ENCODE results near the gene MGME1.
"Not testable (repeated sequence)": the region's sequence is repeated elsewhere in the genome, so short reads cannot be mapped to it uniquely, and the experiment has no call there.

MGME1 gene

DNA sequence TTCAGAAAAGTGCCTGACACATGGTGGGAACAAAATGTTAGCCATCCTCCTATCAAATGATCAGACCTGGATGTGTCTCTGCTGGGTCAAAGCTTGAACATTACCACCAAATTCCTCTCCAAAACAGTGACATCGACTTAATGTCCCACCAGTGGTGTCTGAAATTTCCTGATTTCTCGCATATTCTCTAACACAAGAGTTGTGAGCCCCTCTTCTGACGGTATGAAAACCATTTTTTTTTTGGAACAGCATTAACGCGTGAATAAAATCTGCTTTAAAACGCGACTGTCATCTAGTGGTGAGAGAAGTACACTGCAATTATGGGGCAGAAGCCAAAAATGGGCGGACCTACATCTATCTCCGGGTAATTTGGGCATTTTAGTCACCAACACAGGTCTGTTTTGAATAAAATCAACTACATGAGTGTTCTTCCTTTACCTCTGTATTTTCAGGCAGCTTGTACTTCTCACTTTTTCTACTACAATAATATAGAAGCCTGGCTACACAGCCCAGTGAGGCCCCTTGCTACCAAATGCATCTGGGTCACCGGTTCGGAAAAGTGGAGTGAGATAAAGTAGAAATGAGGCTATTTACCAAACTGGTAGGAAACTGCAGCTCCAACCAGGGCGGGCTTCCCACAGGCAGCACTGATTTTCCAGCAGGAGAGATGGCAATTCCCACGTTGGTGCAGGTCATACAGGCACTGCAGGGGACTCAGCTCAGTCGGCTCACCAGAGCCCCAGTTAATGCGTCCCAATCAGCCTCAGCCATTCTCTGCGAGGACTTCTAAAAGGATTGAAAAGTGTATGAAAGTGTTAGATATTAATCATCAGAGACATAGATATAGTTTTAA, 27.4 kb downstream of the MGME1 start:
- DNase-seq: peak; percentile 66

DNA sequence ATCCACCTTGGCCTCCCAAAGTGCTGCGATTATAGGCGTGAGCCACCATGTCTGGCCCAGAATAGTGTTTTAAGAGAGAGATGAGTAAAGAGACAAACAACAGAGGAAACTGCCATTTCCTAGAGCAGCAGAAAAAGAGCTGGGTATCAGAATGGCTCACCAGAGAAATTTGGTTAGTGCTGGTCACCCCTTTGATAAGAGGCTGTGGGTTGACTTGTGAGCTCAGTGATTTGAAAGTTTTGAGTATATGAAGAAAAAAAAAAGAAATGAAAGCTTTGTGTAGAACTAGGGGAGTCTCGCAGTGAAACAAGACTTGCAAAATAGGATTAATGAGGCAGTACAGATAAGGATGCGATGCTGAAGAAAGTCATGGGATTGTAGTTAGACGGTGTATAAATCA, 29.6 kb downstream of the MGME1 start:
- no peak for DNase-seq

DNA sequence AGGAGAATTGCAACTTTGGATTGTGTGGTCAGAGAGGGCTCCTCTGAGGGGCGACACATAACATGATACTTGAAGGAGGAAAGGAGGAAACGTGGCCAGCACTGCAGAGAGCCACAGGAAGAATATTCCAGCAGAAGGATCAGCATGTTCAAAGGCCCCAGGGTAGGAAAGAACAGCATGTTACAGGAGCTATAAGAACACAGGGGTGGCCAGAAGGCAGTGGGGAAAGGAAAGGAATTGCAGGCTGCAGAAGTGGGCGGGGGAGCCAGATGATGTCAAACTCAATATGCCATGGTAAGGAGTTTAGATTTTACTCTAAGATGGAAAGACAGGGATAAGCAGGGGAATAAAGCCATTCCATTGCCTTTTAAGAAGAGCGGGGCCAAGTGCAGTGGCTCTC, 30.7 kb downstream of the MGME1 start:
- no peak for DNase-seq

DNA sequence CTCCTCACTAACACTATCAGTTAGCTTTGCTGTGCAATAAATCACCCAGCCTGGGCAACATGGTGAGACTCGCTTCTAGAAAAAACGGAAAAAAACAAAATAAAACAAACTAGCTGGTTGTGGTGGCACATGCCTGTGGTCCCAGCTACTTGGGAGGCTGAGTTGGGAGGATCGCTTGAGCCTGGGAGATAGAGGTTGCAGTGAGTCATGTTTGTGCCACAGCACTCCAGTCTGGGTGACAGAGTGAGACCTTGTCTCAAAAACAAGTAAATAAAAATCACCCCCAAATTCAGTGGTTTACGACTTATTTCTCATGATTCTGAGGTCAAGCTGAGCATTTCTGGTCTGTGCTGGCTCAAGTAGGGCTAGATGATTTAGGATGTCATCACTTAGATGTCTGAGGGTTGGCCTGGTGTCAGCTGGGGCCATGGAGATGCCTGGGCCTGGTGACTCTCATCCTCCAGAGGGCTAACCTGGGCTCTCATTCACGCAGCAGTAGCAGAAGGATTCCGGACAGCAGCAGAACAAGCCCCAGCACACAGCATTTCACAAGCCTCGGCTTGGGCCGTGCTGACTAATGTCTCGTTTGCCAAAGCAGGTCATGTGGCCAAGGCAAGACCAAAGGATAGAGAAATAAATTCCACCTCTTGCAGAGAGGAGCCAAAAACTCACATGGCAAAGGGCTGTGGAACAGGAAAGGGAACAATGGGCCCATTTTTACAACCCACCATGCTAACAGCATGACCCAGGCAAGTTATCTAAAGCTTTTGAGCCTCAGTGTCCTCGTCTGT, 32.5 kb downstream of the MGME1 start:
- peak; percentile 32 for DNase-seq

DNA sequence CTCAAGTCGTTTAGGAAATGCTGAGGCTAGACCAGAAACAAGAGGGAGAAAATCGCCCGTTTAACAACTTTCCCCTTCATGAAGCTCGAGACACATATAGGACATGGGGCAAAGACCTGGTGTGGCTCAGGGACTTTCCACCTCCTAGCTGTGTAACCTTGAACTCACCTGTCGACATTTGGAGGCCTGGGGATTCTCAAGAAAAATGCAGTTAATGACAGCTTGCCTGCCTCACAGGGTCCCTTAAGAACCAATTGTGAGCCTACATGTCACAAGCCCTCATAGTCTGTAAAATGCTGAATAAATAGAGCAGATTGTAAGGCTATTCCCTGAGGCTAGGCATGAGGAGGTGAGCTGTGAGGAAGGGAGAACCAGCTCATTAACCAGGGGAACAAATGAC, 35.1 kb downstream of the MGME1 start:
- no peak for DNase-seq

DNA sequence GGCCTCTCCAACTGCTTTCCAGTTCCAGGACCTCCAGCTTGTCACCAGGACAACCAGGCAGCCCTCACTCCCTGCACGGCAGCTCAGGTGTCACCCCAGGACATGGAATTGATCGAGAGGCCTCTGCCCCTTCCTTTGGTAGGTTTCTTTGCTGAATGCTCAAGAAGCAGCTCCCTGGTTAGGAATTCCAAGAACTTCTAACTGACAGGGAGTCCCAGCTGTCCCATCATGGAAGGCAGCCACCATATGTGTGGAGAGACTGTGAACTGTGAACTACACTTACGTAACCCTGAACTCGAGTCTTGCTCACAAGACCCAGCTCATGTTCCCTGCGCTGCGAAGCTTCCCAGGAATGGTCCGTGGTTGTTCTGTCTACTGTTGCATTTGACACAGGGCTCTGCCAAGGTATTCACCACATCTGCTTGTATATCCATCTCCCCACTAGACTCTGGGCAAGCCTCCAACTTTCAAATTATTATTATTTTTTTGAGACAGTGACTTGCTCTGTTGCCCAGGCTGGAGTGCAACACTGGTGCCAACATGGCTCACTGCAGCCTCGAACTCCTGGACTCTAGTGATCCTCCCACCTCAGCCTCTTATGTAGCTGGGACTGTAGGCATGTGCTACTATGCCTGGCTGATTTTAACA, 35.7 kb downstream of the MGME1 start:
- no peak for DNase-seq

DNA sequence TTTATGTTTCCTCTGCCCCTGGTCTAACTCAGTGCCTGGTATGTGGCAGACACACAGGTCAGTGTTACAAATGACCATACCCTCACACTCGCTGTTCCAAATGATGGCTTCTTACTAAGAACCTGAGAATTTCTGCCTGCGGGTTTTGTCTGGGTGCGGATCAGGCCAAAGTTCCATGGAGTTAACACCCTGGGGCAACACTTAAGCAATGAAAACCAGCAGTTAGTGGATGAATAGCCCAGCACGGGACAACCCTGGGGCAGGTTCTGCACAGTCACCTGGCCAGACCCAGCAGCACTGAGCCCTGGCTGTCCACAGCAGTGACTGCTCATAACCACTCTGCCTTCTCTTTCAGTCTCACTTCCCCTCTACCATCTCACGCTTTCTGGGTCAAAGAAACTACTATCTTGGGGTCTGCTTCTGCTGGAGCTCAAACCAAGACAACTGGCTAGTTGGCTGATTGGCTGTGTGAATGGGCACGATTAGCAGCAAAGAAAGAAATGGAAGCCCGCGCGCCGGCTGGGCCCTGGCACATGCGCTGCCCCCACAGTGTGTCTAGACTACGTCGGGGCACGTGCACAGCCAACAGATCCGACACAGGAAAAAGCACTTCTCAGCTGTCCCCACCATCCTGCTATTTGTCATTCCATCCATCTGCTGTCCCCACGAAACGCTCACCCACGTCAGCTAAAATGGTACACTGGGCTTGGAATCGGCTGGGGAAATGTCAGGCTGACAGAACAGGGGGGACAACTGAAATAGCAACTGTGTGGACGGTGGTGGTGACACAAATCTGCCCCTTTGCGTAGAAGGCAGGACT, 36.6 kb downstream of the MGME1 start:
- DNase-seq: peak; percentile 13

DNA sequence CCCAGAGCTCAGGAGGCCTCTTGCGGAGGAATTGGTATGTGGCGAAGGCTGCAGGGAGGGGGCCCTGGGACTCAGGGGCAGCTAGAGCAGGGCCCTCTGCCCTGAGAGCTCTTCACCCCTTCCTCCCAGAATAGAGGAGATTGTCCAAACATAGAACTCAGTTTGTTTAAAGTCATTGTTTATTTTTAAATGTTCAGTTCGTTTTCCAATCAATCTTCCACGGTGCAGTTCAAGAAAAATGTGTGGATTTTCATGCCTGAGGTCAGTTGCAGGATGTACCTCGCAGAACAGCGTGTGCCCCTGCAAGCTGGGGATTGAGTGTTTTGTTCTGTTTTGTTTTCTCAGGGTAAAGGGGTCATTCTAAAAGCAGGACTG, 37.2 kb downstream of the MGME1 start:
- DNase-seq: no peak

DNA sequence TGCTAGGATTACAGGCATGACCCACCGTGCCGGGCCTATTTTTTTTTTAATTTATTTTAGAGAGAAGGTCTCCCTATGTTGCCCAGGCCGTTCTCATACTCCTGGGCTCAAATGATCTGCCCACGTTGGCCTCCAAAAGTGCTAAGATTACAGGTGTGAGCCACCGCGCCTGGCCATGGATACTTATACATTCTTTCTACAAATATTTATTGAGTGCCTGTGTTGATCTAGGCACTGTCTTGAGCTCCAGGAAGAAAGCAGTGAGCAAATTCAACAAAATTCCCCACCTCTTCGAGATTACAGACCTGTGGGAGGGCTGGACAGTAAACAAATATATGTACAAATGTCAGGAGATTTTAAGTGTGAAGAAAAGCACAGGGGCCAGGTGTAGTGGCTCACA, 37.9 kb downstream of the MGME1 start:
- no peak for DNase-seq

DNA sequence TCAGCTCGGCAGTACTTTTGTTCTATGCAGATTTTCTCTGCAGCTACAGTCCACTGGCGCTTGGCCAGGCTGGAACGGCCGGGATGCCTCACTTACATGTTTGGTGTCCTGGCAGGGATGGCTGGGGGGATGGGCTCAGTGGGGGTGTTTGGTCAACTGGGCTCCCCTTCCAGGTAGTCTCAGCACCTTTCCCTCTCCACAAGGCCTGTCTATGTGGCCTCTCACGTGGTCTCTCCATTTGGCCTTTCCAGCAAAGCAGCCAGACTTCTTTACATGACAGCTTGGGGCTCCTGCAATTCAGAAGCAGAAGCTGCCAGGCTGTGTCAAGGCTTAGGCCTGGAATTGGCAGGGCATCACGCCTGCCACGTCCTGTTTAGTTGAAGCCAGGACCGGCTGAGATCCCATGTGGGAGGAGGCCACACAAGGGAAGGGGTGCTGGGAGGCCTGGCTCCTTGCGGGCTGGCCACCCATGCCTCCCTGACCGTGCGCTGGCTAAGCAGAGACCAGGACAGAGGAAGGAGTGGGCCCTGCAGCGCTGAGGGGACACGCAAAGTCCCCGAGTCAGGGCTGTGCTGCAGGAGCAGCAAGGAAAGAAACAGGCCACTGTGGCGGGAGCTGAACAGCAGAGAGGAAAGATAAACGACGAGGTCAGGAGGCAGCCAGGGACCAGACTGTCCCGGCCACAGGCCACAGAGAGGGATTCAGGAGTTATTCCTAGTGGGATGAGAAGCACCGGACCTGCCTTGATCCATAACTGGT, 38.9 kb downstream of the MGME1 start:
- no peak for DNase-seq

DNA sequence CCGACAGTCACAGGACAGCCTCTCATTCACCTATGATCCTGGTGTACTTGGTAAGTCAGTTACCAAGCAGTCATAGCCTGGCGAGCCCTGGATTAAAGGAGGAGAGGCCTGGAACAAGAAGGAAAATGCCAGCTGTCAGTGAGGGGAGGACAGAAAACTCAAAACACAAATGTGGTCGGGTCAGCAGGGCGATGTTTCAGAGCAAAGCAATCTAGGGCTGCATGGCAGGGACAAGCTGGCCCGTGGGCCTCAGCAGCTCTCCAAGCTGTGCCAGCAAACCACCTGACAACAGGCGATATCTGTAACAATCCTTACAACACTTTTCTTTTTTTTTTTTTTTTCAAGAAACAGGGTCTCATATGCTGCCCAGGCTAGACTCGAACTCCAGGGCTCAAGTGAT, 40.3 kb downstream of the MGME1 start:
- no peak for DNase-seq

DNA sequence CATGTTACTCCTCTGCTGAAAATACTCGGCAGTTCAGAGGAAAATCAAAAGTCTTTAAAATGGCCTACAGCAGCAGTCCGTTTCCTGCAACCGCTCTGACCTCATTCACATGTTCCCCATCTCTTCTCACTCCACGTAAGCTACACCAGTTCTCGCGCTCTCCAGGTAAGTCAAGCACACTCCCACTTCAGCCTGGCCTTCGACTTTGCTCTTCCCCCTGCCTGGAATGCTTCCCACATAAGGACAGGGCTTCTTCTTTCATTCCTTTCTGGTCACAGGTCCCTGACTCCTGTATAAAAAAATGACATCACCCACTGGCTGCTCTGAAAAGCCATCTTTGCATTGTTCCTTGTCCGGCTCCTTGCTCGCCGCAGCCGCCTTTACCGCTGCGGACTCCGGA, 42.7 kb downstream of the MGME1 start:
- no peak for DNase-seq

DNA sequence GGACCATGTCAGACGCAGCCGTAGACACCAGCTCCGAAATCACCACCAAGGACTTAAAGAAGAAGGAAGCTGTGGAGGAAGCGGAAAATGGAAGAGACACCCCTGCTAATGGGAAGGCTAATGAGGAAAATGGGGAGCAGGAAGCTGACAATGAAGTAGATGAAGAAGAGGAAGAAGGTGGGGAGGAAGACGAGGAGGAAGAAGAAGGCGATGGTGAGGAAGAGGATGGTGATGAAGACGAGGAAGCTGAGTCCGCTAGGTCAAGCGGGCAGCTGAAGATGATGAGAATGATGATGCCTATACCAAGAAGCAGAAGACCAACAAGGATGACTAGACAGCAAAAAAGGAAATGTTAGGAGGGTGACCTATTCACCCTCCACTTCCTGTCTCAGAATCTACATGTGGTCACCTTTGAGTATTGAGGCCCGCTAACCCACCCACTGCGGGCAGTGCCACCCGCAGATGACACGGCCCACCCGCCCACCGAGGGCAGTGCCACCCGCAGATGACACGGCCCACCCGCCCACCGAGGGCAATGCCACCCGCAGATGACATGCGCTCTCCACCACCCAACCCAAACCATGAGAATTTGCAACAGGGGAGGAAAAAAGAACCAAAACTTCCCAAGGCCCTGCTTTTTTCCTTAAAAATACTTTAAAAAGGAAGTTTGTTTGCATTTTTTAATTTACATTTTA, 43.3 kb downstream of the MGME1 start:
- no peak for DNase-seq

DNA sequence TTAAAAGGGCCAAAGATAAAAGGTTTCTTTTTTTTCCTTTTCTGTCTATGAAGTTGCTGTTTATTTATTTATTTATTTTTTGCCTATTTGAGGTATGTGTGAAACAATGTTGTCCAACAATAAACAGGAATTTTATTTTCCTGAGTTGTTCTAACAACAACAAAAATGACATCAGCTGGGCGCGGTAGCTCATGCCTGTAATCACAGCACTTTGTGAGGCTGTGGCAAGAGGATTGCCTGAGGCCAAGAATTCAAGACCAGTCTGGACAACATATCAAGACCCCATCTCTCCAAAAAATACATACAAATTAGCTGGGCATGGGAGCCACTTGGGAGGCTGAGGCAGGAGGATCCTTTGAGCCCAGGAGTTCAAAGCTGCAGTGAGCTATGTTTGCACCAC, 44.1 kb downstream of the MGME1 start:
- no peak for DNase-seq

DNA sequence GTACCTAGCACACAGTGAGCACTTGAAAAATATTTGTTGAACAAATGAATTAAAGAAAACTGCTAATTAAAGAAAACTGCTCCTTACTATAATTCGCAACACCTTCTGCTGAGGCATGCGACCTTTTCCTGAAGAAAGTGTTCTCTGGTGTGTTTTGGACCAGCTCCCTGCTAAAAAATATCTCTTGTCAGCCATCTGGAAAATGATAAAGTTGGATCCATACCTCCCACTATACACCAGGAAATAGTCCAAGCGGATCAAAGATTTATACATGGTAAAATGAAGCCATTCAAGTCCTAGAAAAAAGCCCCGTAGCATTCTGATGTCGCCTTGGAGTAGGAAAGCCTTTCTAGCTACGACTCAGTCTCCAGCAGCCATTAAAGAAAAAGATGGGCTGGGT, 45.6 kb downstream of the MGME1 start:
- DNase-seq: no peak

DNA sequence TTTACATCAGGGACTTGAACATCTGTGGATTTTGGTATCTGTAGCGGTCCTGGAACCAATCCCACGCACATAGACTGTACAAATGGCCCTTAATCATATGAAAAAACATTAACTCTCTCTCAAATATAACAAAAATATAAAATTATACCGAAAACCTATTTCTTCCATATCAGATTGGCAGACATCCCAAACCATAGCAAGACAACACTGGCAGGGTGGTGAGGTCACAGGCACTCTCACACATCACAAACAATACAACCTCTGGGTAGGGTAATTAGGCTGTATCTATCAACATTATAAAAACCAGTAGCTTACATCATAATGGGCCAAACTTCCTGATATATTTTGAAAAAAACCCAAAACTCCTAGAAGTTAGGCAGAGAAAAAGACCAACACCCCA, 48.0 kb downstream of the MGME1 start:
- DNase-seq: no peak

DNA sequence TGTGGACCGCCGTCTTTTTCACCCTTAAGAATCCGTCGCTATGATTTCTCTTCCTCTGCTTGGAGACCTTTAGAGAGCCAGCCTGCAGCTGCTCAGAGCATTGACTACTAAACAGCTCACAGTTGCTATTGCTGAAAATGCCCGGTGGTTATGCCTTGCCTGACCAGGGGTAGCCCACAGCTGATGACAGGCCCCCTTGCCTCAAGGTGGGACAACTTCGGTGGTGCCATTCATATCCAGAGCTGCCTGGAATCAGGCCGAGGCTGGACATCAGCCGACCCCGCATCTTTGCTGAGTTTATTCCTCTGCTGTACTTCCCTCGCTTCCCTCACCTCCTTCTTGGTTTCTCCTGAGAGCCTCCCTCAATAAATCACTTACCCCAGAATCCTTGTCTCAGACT, 49.3 kb downstream of the MGME1 start:
- no peak for DNase-seq

DNA sequence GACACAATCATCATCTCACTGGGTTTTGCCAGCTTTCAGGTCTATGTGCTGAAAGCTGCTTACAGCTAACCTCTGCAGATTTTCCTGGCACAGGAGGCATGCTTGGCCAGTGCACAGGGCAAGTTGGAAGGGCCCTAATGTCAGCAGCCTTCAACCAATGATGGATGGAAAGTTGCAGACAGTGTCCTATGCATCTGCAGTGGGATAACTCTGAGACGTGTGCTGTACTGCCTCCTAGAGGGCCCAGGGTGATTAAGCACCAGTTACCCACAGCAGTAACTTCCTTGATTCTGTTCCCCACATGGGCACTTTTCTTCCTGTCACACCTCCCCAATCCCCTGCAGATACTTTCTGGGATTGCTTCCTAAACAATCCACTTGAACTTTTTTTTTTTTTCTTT, 50.2 kb downstream of the MGME1 start:
- DNase-seq: peak; percentile 42

DNA sequence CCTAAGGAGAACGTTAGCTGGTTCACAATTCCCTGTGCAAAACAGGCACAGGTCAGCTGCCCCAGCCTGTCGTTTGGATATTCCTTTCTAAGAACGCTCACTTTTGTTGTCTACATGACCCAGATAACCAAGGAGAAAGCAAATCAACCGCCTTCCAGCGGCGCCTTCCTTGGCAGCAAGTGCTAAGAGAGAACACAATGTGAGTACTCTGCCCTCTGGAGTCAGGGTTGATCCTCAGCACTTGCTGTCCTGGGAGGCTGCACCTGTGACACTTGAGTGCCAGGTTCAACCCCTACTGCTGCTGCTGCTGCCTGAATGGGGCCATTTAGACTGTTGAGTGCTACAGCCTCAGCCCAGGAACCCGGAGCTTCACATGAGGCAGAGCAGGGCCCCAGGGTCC, 52.1 kb downstream of the MGME1 start:
- no peak for DNase-seq

DNA sequence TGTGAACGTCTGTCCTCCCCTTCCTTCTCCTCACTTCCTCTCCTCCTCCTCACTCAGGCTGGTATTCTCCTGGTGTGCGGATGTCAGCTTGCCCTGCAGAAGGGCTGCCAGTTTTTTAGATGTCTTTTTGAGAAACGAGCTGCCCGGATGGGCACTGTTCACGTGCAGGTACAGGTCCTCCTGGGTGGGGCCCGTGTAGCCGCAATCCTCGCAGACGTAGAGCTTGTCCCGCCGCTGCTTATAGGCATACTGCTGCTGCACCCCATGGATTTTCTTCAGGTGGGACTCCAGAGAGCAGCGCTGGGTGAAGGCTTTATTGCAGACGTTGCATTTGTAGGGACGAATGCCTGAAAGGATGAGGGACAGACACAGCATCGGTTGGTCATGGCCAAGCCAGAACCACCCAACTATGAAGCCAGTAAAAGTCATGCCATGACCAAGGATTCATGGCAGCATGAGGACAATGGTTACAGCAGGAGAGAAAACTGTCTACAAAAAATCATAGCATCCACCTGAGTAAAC, 55.8 kb downstream of the MGME1 start:
- no peak for DNase-seq

DNA sequence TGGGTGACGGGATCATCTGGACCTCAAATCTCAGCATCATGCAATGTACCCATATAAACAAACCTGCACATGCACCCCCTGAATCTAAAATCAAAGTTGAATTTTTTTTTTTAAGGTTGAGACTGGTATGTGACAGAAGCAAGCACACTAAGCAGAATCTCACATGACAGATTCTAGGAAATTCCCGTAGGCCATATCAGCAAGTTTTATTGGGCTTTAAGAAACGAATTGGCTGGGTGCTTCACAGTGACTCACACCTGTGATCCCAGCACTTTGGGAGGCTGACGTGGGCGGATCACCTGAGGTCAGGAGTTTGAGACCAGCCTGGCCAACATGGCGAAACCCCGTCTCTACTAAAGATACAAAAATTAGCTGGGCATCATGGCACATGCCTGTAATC, 58.2 kb downstream of the MGME1 start:
- DNase-seq: not testable (repeated sequence)

Measured in suppressor macrophage treated with lipopolysaccharide for 4 hours (primary cell).